Activated effector memory CD4-positive, alpha-beta T cell treated with Interleukin-2 at 50 U/mL for 16 hours (primary cell): ENCODE results near the gene AFAP1L2.
"Not testable (repeated sequence)": the region's sequence is repeated elsewhere in the genome, so short reads cannot be mapped to it uniquely, and the experiment has no call there.

ENCODE experiments used
- DNase-seq: peaks from one replicate; pipeline ENCODE4 v3.0.0-alpha.2; 2020

Gene AFAP1L2

DNA sequence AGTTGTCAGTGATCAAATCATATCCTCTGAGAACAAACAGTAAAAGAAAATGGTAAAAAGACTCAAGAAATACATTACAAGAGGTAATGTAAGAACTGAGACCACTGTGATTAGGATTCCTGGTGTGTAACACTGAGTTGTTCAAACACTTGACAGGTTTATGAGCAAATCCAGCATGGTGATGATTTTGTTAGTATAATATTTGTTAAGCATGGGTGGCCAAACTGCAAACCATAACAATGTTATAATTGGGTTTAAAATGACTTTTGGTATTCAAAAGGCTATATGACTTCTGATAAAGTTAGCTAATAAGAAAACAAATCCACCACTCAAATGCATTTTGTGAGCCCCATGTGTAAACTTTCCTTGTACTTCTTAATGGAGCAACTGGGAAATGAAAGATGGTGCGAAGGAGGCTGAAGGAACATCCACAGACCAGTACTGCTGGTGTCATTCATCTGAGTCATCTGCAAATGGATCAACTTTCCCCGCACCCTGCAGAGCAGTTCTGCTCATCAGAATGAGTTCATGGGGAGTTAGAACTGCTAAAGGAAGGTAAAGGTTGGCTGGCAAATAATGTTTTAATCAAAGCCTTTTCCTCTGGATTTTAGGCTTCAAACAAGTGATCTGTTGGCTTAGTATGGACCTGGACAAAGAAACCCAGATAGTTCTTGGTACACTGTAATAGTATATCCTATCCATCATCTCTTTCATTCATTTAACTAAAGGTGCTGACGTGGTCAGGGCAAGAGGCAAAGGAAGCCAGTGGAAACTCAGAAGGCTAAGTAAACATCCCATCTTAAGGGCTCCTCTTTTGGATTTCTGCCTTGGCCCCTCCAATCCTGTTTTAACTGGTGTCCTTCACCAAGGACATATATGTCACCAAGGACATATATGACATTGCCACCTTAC lies 45.0 kb downstream of the AFAP1L2 start:
- DNase-seq, result no peak

DNA sequence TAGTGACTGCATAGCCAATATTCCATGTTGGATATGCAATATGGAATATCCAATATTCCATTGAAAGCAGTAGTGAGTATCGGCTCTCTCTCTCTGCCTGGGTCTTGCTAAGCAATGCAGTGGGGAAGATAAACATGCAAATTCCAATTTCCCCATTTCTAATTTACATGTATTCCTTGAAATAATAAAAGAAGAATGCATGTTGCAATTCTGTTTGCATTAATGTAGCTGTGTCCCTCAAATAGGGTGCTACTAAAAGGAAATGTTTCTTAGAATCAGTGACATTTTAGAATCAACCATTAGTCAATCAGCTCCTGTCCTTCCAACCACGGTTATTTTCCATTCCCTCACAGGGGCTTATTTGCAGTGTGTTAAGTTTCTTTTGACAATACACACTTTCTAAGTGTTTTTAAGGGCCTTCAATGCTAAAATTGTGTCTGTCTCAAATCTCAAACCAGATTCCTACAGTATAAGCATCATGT lies 46.7 kb downstream of the AFAP1L2 start:
- no peak for DNase-seq

DNA sequence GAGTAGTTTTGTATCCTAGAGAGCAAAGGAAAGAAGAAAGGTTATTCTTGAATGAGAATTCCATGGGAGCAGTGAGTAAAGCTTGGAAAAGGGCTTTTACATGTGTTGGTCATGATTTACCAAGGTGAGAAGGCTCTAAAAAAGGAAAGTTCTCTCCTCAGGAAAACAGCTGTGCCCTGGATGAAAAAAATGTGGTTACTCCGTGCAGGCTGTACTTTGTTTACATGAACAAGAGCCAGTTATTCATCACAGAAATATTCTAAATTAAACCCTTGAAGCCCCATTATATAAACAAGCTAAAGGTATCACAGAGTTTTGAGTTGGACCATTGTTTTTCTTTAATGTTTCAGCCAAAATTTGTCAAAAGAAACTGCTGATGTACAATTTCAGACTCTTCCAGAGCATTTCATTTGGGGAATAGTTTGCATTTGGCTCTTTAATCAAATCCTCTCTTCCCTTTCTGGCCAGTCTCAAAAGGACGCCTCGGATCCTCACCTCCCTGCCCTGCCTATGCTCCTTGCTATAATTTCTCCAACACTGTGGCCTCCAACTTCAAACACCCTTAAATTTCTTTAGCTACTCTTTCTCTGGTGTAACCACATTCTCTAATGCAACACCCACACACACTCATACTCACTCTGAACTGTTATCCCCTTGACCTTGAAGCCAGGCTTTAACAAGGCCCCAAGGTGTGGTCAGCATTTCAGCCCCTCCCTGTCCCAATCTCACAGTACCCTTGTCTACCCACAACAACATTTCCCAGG lies 47.4 kb downstream of the AFAP1L2 start:
- no peak for DNase-seq

DNA sequence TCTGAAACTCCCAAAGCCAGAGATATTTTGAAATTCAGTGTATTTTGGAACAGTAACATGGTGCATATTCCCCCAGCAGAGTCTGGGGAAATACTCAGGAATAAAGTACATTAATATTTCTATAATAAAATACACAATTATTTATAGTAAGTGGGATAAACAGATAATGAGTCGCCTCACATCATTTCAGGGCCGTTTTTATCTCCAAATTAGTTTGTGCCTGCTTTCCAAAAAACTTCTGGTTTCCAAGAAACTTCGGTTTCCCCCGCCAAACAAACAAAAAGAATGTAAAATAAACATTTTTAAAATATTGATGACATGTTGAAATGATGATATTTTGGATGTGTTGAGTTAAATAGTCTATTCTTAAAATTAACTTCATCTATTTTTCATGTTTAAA lies 48.2 kb downstream of the AFAP1L2 start:
- no peak for DNase-seq

DNA sequence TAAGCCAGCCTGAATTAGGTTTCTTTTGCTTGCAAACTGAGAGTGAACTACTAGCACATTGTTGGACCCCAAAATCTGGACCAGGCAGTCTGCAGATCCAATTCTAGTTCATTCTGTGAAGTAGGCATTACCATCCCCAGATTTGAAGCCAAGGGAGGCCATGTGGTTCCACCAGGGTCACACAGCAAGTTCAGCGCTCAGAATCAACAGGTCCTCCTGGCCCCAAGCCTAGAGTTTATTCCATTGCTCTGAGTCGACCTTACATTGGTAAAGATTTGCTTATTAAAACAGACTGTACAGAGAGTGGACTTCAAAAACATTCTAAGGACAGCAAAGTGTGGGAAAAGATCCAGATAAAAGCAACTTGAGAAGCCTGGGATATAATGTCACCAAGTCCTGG lies 50.9 kb downstream of the AFAP1L2 start:
- DNase-seq, result no peak

DNA sequence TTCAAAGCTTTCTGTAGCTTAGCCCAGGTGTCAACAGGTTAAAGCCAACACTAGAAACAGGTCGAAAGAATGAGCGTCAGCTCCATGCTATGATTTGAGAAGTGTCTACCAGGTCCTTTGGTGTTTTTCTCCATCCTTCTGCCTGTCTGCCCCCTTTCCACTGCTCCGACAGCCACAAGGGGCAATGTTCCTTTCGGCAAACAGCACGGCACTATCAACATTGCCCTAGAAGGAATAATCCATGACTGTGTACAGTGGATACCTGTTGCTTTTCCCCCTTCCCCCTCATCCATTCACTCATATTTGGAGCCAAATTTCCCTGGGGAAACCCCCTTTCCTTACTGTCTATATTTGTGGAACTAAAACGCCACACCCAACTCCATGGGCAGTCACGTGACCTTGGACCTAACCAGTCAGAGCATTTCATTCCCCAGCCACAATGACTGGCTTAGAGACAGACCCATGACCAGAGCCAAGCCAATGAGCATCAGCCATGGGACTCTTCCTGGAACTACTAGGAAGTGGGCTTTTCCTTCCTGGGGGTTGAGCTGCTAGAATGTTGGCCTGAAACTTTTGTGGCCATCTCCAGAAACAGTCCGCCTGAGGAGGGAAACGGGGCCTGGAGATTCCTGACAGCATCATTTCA lies 51.5 kb downstream of the AFAP1L2 start:
- no peak for DNase-seq

DNA sequence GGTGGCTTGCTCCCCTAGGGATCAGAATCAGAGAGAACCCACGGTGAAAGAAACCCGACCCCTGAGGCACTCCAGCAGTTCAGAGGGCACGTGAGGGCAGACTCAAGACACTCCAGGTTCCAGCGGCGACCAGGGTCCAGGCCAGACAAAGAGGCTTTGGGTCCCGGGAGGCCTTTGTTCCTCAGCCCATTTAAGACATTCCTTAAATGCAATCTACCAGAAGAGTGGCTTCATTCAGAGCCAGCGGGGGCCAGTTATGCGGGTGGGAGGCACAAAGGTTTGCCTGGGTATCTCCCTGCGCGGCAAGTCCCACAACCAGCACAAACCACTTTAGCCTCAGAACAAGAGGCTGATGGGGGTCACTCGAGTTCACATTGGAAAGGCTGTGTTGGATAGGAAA lies 53.6 kb downstream of the AFAP1L2 start:
- DNase-seq, result no peak

DNA sequence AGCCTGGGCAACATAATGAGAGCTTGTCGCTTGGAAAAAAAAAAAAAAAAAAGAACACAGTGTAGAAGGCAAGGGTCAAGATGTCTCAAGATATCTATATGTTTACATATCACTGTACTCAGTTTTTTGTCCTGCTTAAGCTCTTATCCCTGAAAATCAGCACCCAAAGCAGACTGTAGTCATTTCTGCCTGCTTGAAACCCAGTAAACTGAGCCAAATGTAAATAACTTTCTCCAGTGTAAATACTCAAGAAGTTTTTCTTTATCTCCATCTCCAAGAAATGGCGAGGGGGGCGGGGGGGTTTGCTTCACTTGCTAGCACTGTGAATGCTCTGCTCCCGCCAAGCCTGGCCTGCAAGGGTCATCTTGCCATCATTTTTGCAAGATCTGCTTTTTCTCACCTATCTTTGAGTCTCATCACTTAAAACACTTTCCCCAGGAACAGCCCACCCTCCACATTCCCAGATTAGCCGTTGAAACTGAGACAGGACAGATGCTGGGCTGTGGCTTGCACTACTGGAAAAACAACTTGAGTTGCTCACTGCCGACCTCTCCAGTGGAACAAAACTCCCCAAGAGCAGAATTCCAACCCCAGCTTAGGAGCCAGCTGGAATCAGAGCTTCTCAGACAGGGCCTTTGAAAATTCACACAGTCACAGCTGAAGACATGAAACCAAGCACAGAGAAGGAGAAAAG lies 54.6 kb downstream of the AFAP1L2 start:
- no peak for DNase-seq

DNA sequence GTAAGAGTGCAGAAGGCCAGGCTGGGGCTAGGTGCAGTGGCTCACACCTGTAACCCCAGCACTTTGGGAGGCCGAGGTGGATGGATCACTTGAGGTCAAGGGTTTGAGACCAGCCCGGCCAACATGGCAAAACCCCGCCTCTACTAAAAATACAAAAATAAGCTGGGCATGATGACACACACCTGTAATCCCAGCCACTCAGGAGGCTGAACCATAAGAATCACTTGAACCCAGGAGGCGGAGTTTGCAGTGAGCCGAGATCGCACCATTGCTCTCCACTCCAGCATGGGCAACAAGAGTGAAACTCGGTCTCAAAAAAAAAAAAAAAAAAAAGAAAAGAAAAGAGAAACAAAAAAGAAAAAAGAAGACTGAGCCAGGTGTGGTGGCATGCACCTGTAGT lies 55.2 kb downstream of the AFAP1L2 start:
- not testable (repeated sequence) for DNase-seq

DNA sequence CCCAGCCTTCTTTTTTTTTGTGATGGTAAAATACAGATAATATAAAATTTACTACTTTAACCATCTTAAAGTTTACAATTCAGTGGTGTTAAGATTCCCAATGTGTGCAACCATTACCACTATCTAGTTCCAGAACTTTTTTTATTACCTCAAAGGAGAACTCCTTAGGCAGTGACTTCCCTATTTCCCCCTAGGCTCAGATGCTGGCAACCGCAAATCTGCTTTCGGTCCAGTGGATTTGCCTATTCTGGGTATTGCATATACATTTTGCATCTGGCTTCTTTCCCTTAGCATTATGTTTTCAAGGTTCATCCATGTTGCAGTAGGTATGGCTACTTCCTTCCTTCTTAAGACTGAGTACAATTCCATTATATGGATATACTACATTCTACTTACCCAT lies 56.5 kb downstream of the AFAP1L2 start:
- no peak for DNase-seq

DNA sequence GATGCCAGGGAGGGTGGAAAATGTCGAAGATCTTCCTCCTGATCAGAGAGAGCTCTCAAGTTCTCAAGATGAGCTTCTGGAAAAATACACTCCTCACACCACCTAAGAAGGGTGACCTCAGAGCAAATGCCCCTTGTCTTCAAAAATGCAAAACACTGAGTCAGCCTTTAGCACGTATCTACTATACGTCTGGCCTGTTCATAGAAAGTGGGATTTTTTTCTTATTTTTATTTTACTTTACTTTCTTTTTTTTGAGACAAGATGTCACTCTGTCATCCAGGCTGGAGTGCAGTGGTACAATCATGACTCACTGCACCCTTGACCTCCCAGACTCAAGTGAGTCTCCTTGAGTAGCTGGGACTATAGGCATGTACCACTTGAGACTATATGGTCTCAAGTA lies 57.1 kb downstream of the AFAP1L2 start:
- DNase-seq, result no peak

DNA sequence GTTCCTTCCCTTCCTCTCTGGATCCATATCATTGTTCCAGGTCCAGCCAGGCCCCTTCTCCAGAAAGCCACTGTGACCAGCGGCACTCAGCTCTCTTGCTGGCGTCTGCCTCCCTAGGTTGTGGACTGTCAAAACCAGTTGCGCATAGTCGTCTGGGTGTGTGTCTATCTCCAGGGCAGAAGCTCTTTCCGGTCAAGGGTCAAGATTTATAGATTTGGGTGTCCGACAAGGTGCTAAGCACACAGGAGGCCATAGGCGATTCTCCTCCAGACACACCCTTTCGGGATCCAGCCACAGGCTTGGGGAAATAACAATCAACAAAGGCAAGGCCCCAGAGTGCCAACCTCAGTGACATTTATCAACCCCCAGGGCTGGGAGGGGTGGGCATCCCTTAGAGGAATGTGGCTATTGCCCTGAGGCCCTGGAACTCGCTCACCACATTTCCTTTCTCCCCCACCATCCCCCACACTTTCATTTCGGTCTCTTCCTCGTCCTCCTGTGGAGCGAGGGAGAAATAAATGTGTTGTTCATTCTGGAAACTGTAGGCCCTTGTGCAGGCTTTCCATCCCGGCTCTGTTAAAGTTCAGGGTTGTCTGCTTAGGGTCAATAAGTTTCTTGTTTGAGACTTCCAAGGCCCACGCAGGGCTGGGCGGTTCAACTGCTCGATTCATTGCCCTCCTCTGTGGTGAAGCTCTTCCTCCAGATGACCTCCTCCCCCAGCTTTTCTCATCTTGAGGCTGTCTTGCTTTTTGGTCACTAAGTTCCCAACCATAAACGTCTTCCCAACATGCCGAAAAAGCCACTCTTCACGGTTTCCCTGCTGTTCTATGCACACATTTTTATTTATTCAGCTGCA lies 57.9 kb downstream of the AFAP1L2 start:
- no peak for DNase-seq

DNA sequence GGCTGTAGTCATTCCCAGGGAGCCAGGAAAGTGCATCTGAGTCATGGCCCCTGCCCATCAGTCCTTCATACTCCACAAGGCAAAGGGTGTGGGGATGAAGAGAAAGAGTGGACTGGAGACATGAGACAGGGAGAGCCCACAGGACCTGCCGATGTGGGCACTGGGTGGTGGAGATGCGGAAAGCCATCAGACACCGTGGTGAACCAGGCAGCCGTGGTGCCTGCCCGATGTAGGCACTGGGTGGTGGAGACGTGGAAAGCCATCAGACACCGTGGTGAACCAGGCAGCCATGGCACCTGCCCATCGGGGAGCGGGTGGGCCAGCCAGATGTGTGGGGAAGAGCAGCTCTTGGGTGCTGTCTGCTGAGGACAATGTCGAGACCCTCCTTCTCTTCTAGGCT lies 58.6 kb downstream of the AFAP1L2 start:
- no peak for DNase-seq

DNA sequence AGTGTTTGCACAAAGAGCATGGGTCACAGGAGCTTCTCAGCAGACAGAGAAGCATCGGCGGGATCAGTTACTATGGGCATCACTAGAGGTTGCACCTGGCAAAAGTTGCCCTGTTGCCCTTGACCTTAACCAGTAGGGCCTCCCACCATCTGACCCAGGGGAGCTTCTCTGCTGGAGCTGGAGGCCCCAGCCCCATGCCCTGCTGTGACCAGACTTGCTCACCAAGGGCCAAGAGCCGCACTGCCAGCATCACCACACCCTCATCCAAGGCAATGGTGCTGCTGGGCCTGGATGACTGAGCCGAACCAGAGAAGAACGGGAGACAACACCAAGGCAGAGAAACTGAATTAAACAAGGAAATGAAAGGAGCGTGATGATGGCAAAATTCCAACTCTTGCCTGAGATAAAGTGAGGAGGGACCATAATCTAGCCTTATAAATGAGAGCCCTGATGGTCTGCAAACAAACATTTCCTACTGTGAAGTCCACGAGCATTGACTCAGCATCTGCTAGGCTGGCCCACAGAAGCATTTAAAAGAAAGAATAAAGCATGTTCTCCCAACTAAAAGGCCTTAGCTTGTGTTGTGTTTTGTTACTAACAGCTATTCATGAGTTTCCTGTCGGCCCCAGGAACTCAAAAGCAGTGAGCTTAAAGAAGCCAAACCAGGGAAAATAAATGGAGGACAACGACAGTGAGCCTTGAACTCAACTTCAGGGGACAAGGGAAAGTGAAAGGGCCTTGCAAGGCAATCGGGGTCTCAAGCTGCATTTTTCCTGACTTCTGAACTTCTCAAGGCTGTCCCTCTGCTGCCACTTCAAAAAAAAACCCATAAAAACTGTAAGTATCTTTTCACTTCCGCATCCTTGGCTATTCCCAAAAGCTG lies 60.4 kb downstream of the AFAP1L2 start:
- DNase-seq, result no peak

DNA sequence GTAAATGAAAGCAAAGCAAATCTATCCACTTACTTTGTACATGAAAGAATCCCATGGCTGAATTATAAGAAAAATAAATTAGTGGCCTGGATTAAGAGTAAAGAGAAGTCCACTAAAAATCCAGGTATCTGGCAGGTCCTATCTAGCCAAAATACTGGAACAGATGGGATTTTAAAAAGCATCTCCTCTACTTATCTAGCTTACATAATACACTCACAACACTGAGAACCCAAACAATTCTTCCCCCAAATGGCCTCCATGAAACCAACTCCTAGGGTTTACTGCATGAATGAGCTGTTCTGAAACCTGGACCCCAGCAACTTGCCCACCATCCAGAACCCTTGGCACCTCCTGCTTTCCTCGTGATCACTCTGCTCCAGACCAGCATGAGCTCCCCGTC lies 61.3 kb downstream of the AFAP1L2 start:
- DNase-seq, result no peak

DNA sequence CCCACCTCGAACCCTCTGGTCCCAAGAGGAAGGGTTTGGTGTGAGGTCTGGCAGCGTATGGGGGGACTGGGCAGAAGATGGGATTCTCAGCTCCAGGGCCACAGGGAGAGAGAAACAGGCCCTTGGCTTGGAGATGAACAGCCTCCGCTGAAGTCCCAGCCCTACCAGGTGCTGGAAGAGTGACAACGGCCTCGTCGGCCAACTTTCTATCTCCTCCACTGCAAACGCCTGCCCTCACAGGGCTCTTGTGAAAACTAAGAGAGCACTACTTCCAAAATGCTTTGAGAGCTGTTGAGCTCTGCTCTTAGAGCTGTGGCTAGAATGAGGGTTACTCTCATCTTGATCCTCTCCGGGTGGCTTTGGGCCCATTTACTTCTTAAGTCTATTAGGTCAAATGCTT lies 63.5 kb downstream of the AFAP1L2 start:
- DNase-seq, result no peak

DNA sequence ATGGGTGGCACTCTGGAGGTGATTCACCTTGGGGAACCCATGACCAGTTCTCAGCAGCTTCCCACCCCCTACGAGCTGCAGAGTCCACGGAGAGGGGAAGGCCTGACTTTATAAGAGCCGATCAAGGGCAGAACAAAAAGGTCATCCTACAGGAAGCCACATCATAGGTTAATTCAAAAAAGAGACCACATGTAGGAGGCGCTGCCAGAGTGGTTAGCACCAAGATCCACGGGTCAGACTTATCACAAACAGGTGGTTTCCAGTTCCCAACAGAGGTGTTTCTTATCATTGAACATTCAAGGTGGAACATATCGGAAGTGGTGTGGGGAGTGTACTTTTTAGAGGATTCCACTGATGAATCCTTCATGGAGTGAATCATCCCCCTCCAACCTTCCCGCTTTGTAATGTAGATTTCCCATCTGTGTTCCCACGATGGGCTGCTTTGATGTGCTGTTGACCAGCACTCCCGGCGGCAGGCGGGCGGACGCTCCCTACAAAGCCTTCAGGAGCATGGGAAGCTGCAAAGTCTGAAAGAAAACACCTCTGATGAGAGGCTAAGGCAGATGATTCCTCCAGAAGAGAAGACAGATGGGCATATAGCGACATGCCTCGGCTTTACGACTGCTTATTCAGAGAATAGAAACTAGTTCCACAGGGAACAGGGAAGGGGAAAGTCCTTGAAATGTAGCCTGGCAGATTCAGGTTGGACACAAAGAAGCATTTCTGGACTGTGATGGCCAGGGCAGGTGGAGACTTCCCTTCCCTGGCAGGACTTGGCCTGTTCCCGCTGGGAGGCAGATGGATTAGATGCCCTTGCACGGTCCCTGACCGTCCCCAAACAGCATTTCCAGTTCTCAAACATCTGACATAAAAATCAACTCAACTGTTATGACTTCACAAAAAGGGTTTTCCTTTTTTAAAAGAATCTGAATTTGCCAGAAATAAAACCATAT lies 66.5 kb downstream of the AFAP1L2 start:
- DNase-seq, result no peak

DNA sequence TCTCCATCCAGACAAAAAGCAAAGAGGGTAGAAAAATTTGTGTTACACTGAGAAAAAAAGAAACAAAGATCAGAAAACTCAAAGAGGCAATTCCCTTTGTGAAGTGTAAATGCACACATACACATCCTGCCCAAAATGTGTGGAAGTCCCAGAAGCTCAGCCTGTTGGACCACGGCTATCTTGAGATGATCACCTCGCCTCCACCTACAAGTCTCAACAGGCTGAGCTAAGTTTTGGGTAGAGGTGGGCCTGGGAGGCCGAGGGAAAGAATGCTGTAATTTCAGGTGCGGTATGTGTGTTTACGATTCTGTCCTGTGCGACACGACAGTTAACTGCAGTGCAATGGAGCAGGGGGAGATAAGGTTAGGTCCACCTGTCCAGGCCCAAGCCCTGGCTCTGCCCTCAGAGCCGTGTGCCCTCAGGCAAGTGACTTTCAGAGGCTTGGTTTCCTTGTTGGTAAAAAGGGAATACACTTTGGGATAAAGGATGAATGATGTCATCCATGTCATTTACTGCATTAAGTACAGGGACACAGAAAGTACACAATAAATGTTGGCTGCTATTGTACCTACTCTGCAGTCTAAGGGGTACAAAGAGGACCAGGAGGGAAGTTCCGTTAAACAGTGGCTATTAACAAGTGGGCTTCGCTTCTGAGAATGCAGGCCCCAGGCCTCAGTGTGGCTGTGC lies 67.3 kb downstream of the AFAP1L2 start:
- DNase-seq, result no peak

DNA sequence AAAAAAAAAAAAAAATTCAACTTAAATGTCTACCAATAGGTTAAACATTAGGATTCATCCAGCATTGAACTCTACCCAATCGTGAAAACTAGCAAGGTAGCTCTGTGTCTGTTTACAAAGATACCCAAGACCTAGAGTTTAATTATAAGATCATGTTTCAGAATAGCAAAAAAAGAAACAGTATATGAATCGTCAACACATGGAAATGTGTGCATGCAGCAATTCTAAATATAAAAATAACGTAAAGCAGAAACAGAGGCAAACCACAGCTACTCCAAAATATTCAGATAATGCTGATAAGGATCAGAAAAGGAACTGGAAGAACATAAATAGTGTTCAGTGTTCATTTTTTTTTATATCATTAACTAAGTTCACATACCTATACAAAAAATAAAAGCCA lies 68.7 kb downstream of the AFAP1L2 start:
- DNase-seq, result no peak
